Ishikawa (cell line): ENCODE measurements around the gene PIGC.
A peak's percentile ranks its signal among the peaks of the same experiment; 100 is the strongest.

Experiments used
- CEBPB ChIP-seq: IDR thresholded peaks from 2 replicates; pipeline ENCODE4 v1.6.1; 2012
- CREB1 ChIP-seq: IDR thresholded peaks from 2 replicates; pipeline ENCODE4 v1.6.1; 2012; ENCODE audit warnings: low read depth
- EGR1 ChIP-seq: IDR thresholded peaks from 2 replicates; pipeline ENCODE4 v1.6.1; 2012
- EP300 ChIP-seq: IDR thresholded peaks from 2 replicates; pipeline ENCODE4 v1.6.1; 2012; ENCODE audit warnings: borderline replicate concordance
- FOXM1 ChIP-seq: IDR thresholded peaks from 2 replicates; pipeline ENCODE4 v1.6.1; 2012; ENCODE audit warnings: low read depth, borderline replicate concordance
- MAX ChIP-seq: IDR thresholded peaks from 2 replicates; pipeline ENCODE4 v1.6.1; 2012
- NFIC ChIP-seq: IDR thresholded peaks from 2 replicates; pipeline ENCODE4 v1.6.1; 2012
- RAD21 ChIP-seq: IDR thresholded peaks from 2 replicates; pipeline ENCODE4 v1.6.1; 2012; ENCODE audit warnings: low read depth
- REST ChIP-seq: IDR thresholded peaks from 2 replicates; pipeline ENCODE4 v1.6.1; 2012; ENCODE audit warnings: low read depth, mild to moderate bottlenecking
- TAF1 ChIP-seq: IDR thresholded peaks from 2 replicates; pipeline ENCODE4 v1.6.1; 2012; ENCODE audit warnings: low read depth, mild to moderate bottlenecking
- TCF12 ChIP-seq: IDR thresholded peaks from 2 replicates; pipeline ENCODE4 v1.6.1; 2012; ENCODE audit warnings: low read depth
- TEAD4 ChIP-seq: IDR thresholded peaks from 2 replicates; pipeline ENCODE4 v1.6.1; 2012
- YY1 ChIP-seq: IDR thresholded peaks from 2 replicates; pipeline ENCODE4 v1.6.1; 2012; ENCODE audit warnings: low read depth
- ZBTB7A ChIP-seq: IDR thresholded peaks from 2 replicates; pipeline ENCODE4 v1.6.1; 2012; ENCODE audit warnings: low read depth
- TF ChIP-seq, protein P1 (sequence below): IDR thresholded peaks from 2 replicates; pipeline ENCODE4 v1.6.1; 2012

Gene PIGC

DNA sequence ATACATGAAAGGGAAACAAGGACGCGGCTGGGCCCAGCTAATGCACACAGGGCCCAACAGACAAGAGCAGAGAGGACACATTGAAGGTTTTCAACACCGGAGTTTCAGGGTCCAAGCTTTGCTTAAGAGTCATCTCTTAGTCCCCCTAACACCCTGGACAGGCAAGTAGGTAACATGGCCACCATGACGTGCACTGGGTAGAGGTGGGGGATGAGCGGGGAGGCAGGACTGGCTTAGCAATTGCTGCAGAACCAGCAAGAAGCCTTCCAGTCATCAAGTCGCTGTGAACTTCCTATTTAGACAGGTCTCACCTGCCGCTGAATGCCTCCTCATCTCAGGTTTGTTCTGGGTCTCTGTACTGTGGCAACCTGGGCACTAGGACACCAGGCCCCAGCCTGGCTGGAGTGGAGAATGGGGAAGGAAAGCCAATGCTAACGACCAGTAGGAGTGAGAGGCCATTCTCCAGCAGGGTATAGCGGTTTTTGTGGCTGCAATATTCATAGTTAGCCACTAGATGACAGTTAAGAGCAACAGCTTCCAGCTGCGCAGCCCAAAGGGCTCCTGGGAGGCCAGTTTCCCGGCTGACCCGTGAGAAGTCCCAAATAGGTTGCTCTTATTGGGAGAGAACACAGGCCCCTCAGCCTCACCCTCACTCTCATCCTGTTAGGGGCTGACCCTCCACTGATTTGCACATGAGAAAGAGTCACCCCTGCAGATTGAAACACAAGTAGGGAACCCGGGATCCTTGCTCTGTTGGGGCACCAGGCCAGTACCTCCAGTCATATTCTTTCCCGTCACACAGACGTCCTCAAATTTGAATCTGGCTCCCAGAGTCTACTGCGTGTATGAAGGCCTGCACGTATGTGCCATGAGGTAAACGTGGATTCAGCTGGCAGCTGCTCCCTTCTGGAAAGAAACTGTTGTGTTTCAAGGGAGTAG lies 6.0 kb upstream of the PIGC start:
- TF ChIP-seq RAD21 (peak; percentile 78), TAF1 (no peak)

- TF ChIP-seq YY1 (no peak), CEBPB (no peak), TCF12 (no peak), TEAD4 (no peak), CREB1 (no peak), FOXM1 (no peak), MAX (no peak), EGR1 (no peak), ZBTB7A (no peak), RAD21 (no peak), NFIC (no peak), TAF1 (no peak), REST (no peak), EP300 (no peak)
- TF ChIP-seq, protein P1, sequence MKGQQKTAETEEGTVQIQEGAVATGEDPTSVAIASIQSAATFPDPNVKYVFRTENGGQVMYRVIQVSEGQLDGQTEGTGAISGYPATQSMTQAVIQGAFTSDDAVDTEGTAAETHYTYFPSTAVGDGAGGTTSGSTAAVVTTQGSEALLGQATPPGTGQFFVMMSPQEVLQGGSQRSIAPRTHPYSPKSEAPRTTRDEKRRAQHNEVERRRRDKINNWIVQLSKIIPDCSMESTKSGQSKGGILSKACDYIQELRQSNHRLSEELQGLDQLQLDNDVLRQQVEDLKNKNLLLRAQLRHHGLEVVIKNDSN, result no peak
Measured at GRCh38 chr1:172448995-172449584, 5.2 kb upstream of the PIGC start.

GRCh38 chr1:172447641-172448040 lies 3.8 kb upstream of the PIGC start:
- TF ChIP-seq, protein P1, result no peak
- TF ChIP-seq CEBPB, result 0 out of 2 replicates have a peak, but pooled peaks have one; percentile 3

- TF ChIP-seq NFIC, result no peak
- no peak for TF ChIP-seq CREB1
- no peak for TF ChIP-seq TAF1
- TF ChIP-seq TEAD4, result no peak
- TF ChIP-seq RAD21, result no peak
- no peak for TF ChIP-seq EGR1
- no peak for TF ChIP-seq TCF12
- no peak for TF ChIP-seq YY1
- TF ChIP-seq REST, result no peak
- no peak for TF ChIP-seq EP300
- TF ChIP-seq, protein P1, result no peak
- TF ChIP-seq ZBTB7A, result no peak
- no peak for TF ChIP-seq MAX
- no peak for TF ChIP-seq CEBPB
- TF ChIP-seq FOXM1, result no peak
Measured at GRCh38 chr1:172446547-172446946, 2.7 kb upstream of the PIGC start.

- TF ChIP-seq ZBTB7A (no peak), RAD21 (no peak)
Measured at GRCh38 chr1:172442843-172443565, 865 bp downstream of the PIGC start.
